Activated B cell treated with CpG ODN at 0.5 μM for 24 hours (primary cell): Measurements from ENCODE around the gene TBX3. TPM values are rescaled to one million over a fixed set of nuclear protein-coding genes. Genes with fewer than 3 reads are reported as not detected.
"Not testable (repeated sequence)": the region's sequence is repeated elsewhere in the genome, so short reads cannot be mapped to it uniquely, and the experiment has no call there.

Experiments
- ATAC-seq: fragments of 200-7000 bp; cut with Tn5 transposase; one replicate; pipeline ENCODE4 v1.10.0; 2021; ENCODE audit warnings: low read depth, mild to moderate bottlenecking, moderate library complexity
- CTCF ChIA-PET: fragments of 350-600 bp; sonication (Branson Sonifier 250); formaldehyde crosslinking; loops from one replicate; lab custom pipeline; 2021; ENCODE audit warnings: antibody characterized with exemption; lab: Charles Lee
- POLR2A ChIA-PET: fragments of 350-600 bp; sonication (Branson Sonifier 250); formaldehyde crosslinking; loops from one replicate; lab custom pipeline; 2021; ENCODE audit warnings: antibody characterized with exemption; lab: Charles Lee
- DNase-seq: peaks from one replicate; pipeline ENCODE4 v3.0.0; 2022
- H3K27ac Mint-ChIP-seq: one replicate; pipeline ENCODE4 v1.8.0; 2020; ENCODE audit warnings: mixed read lengths
- H3K27me3 Mint-ChIP-seq: one replicate; pipeline ENCODE4 v1.8.0; 2021; ENCODE audit warnings: mixed read lengths
- H3K36me3 Mint-ChIP-seq: one replicate; pipeline ENCODE4 v1.8.0; 2021; ENCODE audit warnings: low read depth, mixed read lengths
- H3K4me1 Mint-ChIP-seq: one replicate; pipeline ENCODE4 v1.8.0; 2021; ENCODE audit warnings: mixed read lengths
- H3K4me3 Mint-ChIP-seq: one replicate; pipeline ENCODE4 v1.8.0; 2020; ENCODE audit warnings: mild to moderate bottlenecking, mixed read lengths
- H3K9me3 Mint-ChIP-seq: one replicate; pipeline ENCODE4 v1.8.0; 2020; ENCODE audit warnings: mixed read lengths
- intact Hi-C: fragments of 100-400 bp; cut with micrococcal nuclease; formaldehyde crosslinking; loops from one replicate; pipeline ENCODE4 v1.15.1; 2024
- total RNA-seq: library from RNA; stranded (reverse); gene quantifications from 2 replicates; pipeline ENCODE4 v1.2.3, GENCODE V29; 2022
- TF ChIP-seq, protein P1 (sequence below): fragments of 200-600 bp; IDR thresholded peaks from one replicate; pipeline ENCODE4 v1.8.0; 2022; ENCODE audit warnings: antibody characterized with exemption, mild to moderate bottlenecking

TBX3 gene
- not detected in 2 replicates for total RNA-seq

DNA sequence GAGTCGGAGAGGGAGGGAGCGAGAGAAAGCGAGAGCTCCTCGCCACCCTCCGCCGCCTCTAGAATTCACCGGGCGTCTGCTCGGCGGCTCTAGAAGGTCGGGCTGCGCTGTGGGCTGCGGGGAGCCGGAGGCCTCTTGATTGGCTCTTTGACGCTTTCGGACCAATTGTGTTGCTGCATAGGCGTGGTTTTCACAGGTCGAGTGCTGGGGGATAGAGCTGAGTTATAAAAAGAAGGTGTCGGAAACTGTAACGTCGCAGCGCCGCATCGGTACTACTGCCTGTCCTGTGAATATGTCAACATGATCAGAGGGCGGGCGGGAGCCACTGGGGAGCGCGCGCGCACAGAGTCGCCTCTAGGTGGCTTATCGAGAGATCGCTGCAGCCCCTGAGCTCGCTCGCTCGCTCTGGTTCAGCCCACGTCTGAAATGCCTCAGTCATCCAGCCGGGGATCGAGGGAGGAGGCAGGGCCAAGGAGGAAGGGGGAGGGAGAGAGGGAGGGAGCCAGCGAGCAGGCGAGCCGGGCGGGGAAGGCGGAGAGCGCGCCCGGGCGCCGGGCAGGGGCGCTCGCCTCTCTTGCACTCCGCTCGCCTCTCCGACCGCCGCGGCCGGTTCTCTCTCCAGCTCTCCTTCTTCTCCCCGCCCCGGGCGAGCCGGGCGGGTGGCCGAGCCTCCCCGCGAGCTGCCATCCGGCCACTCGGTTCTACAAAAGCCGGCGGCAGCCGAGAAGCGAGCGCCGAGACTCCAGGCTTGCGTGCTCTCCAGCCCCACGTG is at the start of gene TBX3:
TBX3 (minus strand) TSS at position 78 of the 772 bp plus-strand sequence. CDS start 975 bp downstream, outside the sequence.
- Mint-ChIP-seq H3K9me3 (no peaks in the 10 kb centered on the region), H3K4me3 (peak within 1 kb of the TSS; percentile 79), H3K4me1 (peaks cover 23% of the 10 kb centered on the region), H3K36me3 (no peaks in the 10 kb centered on the region), H3K27me3 (peaks cover 86% of the 10 kb centered on the region), H3K27ac (no peak within 1 kb of the TSS)
- CTCF ChIA-PET, result no interaction called here
- intact Hi-C loops, result loop anchor here (2.0 kb wide), 1 partner anchor 13 kb away; no protein-coding TSS in a partner anchor
- TF ChIP-seq, protein P1, sequence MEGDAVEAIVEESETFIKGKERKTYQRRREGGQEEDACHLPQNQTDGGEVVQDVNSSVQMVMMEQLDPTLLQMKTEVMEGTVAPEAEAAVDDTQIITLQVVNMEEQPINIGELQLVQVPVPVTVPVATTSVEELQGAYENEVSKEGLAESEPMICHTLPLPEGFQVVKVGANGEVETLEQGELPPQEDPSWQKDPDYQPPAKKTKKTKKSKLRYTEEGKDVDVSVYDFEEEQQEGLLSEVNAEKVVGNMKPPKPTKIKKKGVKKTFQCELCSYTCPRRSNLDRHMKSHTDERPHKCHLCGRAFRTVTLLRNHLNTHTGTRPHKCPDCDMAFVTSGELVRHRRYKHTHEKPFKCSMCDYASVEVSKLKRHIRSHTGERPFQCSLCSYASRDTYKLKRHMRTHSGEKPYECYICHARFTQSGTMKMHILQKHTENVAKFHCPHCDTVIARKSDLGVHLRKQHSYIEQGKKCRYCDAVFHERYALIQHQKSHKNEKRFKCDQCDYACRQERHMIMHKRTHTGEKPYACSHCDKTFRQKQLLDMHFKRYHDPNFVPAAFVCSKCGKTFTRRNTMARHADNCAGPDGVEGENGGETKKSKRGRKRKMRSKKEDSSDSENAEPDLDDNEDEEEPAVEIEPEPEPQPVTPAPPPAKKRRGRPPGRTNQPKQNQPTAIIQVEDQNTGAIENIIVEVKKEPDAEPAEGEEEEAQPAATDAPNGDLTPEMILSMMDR, result no peak
- ATAC-seq (peak; percentile 57), DNase-seq (no peak)
- POLR2A ChIA-PET, result no interaction called here

DNA sequence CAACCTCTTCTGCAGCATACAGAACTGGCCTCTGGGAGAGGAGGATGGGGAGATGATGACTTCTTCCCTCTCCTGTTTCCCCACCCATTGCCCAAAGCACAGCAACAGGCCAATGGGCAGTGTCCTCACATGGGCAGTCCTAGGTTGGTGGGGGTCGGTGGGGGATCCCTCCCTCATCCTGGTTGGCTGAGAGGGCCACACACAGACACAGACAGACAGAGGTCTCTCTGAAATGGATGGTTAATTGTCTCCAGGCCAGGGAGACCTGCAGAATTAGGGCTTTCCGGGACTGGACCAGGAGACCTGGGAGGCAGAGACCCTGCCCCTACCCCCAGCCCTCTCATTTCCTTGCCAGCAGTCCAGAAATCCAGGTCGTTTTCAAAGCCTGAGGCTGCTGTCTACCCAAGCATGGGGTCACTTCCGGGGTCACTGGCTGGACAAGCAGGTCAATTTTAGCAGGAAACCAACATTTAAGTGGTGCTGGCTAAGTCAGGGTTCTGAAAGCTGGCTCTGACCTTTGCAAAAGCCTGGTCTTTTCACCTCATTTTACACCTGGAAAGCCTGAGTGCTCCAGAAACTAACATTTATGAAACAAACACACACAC is 48.6 kb upstream of the TBX3 start:
- TF ChIP-seq, protein P1, result no peak
- Mint-ChIP-seq H3K36me3 (no peaks in the 10 kb centered on the region), H3K9me3 (no peaks in the 10 kb centered on the region), H3K27me3 (peaks cover 19% of the 10 kb centered on the region), H3K4me3 (no peak overlapping the region), H3K27ac (no peak overlapping the region), H3K4me1 (no peaks in the 10 kb centered on the region)
- intact Hi-C loops, result no loop called here
- CTCF ChIA-PET, result no interaction called here
- ATAC-seq (no peak), DNase-seq (no peak)
- POLR2A ChIA-PET, result no interaction called here

DNA sequence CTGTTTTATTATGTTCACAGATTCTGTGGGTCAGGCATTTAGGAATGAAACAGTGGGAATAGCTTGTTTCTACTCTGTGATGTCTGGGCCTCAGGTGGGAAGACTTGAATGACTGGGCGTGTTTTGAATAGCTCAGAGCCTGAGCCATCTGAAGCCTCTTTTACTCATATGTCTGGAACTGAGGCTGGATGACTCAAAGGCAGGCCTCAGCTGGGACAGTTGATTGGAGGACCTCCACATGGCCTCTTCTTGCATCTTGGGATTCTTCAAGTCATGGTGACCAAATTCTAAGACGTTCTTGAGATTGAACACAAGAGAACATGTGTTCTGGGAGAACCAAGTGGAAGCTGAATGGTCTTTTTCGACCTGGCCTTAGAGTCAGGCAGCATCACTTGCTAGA is 45.8 kb upstream of the TBX3 start:
- Mint-ChIP-seq H3K4me1 (no peaks in the 10 kb centered on the region), H3K27me3 (peaks cover 7% of the 10 kb centered on the region), H3K4me3 (no peak overlapping the region), H3K9me3 (no peaks in the 10 kb centered on the region), H3K36me3 (no peaks in the 10 kb centered on the region), H3K27ac (no peak overlapping the region)
- ATAC-seq (no peak), DNase-seq (no peak)
- TF ChIP-seq, protein P1, result no peak
- ChIA-PET CTCF (no interaction called here), POLR2A (no interaction called here)
- intact Hi-C loops, result no loop called here

DNA sequence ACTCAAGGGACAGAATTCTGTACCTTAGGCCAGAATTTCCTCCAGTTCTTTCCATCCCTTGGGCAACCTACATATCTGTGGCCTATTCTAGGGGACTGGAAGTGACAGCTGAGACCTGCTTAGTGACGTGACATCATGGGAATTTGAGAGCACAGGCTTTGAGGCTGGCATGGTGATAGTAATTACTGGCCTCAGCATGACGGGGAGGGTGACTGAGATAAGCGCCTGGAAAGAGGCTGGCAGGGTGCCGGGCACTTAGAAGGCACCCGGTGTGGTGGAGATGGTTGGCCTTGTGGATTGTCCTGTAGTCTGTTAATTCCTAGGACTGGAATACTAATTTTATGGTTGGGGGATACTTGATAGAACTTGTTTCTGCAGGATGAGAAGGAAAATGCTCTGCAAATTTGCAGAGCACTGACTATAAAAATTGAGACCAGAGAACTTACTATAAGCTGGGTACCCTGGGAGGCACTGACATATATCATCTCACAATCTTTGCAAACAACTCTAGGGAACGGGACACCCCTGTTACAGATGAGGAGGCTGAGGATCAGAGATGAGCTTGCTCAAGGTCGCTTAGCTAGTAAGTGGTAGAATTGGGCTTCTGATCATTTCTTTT is 42.2 kb upstream of the TBX3 start:
- POLR2A ChIA-PET, result no interaction called here
- H3K4me1 Mint-ChIP-seq, result no peaks in the 10 kb centered on the region
- CTCF ChIA-PET, result no interaction called here
- H3K4me3 Mint-ChIP-seq, result no peak overlapping the region
- intact Hi-C loops, result no loop called here
- H3K9me3 Mint-ChIP-seq, result no peaks in the 10 kb centered on the region
- ATAC-seq (no peak), DNase-seq (no peak)
- TF ChIP-seq, protein P1, result no peak
- no peaks in the 10 kb centered on the region for H3K36me3 Mint-ChIP-seq
- H3K27me3 Mint-ChIP-seq, result no peaks in the 10 kb centered on the region
- no peak overlapping the region for H3K27ac Mint-ChIP-seq

DNA sequence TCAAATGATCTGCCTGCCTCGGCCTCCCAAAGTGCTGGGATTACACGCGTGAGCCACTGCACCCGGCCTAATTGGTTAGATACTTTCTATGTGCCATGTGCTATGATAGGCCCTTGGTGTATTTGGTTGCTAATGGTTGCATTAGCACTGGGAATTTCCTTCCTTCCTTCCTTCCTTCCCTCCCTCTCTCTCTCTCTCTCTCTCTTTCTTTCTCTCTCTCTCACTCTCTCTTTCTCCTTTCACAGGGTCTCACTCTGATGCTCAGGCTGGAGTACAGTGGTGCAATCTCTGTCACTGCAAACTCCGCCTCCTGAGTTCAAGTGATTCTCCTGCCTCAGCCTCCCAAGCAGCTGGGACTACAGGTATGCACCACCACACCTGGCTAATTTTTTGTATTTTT is 38.2 kb upstream of the TBX3 start:
- H3K9me3 Mint-ChIP-seq, POLR2A ChIA-PET, H3K27me3 Mint-ChIP-seq, ATAC-seq, intact Hi-C loops, DNase-seq, H3K4me1 Mint-ChIP-seq, H3K4me3 Mint-ChIP-seq, CTCF ChIA-PET, H3K27ac Mint-ChIP-seq, H3K36me3 Mint-ChIP-seq: not testable (repeated sequence)
